SK-N-MC (cell line): Measurements from ENCODE around the gene TMEM44.

Source experiments
- EZH2 ChIP-seq: fragments of 200-600 bp; sonication (generic); IDR thresholded peaks from one replicate; pipeline ENCODE4 v1.6.1; 2017; ENCODE audit warnings: antibody characterized with exemption
- FOXP2 ChIP-seq: optimal IDR thresholded peaks from 2 replicates; pipeline ENCODE3; 2011; ENCODE audit warnings: mild to moderate bottlenecking, moderate library complexity; ENCODE audit not compliant: insufficient read depth; ENCODE audit errors: extremely low read length, control extremely low read depth
- POLR2AphosphoS5 ChIP-seq: IDR thresholded peaks from 2 replicates; pipeline ENCODE4 v1.6.1; 2012; ENCODE audit warnings: mild to moderate bottlenecking, low read depth, low read length, borderline replicate concordance

- no peak for TF ChIP-seq EZH2
- TF ChIP-seq POLR2AphosphoS5 = no peak
- no peak for TF ChIP-seq FOXP2
These were observed 61.6 kb downstream of the TMEM44 start for GRCh38 chr3:194571491-194572142.
